GM19463 (cell line): ENCODE results near the gene HMGB4.

Experiments used
- ATAC-seq: cut with Tn5 transposase; IDR thresholded peaks from one replicate; pipeline ENCODE4 v1.9.1; 2021; ENCODE audit warnings: mild to moderate bottlenecking, moderate library complexity; ENCODE audit not compliant: unreplicated experiment

Gene HMGB4

GRCh38 chr1:33846861-33847260 is 17.0 kb upstream of the HMGB4 start:
- no peak for ATAC-seq

GRCh38 chr1:33848205-33848937 is 15.5 kb upstream of the HMGB4 start:
- ATAC-seq: no peak

- ATAC-seq: no peak
Observed at GRCh38 chr1:33849211-33849610, 14.7 kb upstream of the HMGB4 start.

- no peak for ATAC-seq
Observed at GRCh38 chr1:33850481-33850880, 13.4 kb upstream of the HMGB4 start.

- no peak for ATAC-seq
Observed at GRCh38 chr1:33852711-33853110, 11.2 kb upstream of the HMGB4 start.

- ATAC-seq: no peak
Observed at GRCh38 chr1:33853431-33853830, 10.4 kb upstream of the HMGB4 start.

- no peak for ATAC-seq
Observed at GRCh38 chr1:33854091-33854490, 9.8 kb upstream of the HMGB4 start.

- no peak for ATAC-seq
Observed at GRCh38 chr1:33860671-33861070, 3.2 kb upstream of the HMGB4 start.

GRCh38 chr1:33864460-33865389 is 846 bp downstream of the HMGB4 start:
- no peak for ATAC-seq

- ATAC-seq: no peak
Observed at GRCh38 chr1:33866281-33866680, 2.4 kb downstream of the HMGB4 start.

- no peak for ATAC-seq
Observed at GRCh38 chr1:33867684-33868083, 3.8 kb downstream of the HMGB4 start.

- no peak for ATAC-seq
Observed at GRCh38 chr1:33872275-33872674, 8.4 kb downstream of the HMGB4 start.

- no peak for ATAC-seq
Observed at GRCh38 chr1:33872683-33873082, 8.8 kb downstream of the HMGB4 start.

GRCh38 chr1:33874636-33875035 is 10.8 kb downstream of the HMGB4 start:
- ATAC-seq: no peak

GRCh38 chr1:33875862-33876261 is 12.0 kb downstream of the HMGB4 start:
- ATAC-seq: no peak

GRCh38 chr1:33876970-33877650 is 13.2 kb downstream of the HMGB4 start:
- no peak for ATAC-seq

- ATAC-seq: no peak
Observed at GRCh38 chr1:33878392-33878791, 14.5 kb downstream of the HMGB4 start.

- no peak for ATAC-seq
Observed at GRCh38 chr1:33880305-33880704, 16.4 kb downstream of the HMGB4 start.

- no peak for ATAC-seq
Observed at GRCh38 chr1:33886496-33886895, 22.6 kb downstream of the HMGB4 start.

GRCh38 chr1:33893147-33893830 is 29.4 kb downstream of the HMGB4 start:
- no peak for ATAC-seq

GRCh38 chr1:33895396-33895795 is 31.5 kb downstream of the HMGB4 start:
- no peak for ATAC-seq
